A673 (cell line): Measurements from ENCODE around the gene LRCH1. TPM values are rescaled to one million over a fixed set of nuclear protein-coding genes. Genes with fewer than 3 reads are reported as not detected.
"Not testable (repeated sequence)": the region's sequence is repeated elsewhere in the genome, so short reads cannot be mapped to it uniquely, and the experiment has no call there.

Experiments used
- BruUV-seq: library from RNA; stranded (reverse); fragments of 400-500 nt; replicated peaks from 2 replicates; lab custom pipeline; 2021; lab: Mats Ljungman, UMichigan
- CTCF ChIA-PET: fragments of 300-600 bp; sonication (Branson Sonifier 250); formaldehyde crosslinking; loops from one replicate; lab custom pipeline; 2022; ENCODE audit warnings: antibody characterized with exemption; lab: Charles Lee
- POLR2A ChIA-PET: fragments of 300-600 bp; sonication (Branson Sonifier 250); formaldehyde crosslinking; loops from one replicate; lab custom pipeline; 2022; ENCODE audit warnings: antibody characterized with exemption; ENCODE audit not compliant: low non-redundant PET; lab: Charles Lee
- DNase-seq: peaks from one replicate; pipeline ENCODE4 v3.0.0-alpha.2; 2015; ENCODE audit warnings: low spot score
- H3K27ac ChIP-seq: fragments of 200-600 bp; sonication (generic); 2 replicates; pipeline ENCODE4 v1.5.1; 2016; ENCODE audit warnings: mixed run types, low read depth, mild to moderate bottlenecking, mixed read lengths, antibody characterized with exemption, low read length; ENCODE audit not compliant: poor library complexity, severe bottlenecking
- H3K27me3 ChIP-seq: fragments of 200-600 bp; sonication (generic); replicated peaks from 2 replicates; pipeline ENCODE4 v1.6.1; 2017; ENCODE audit warnings: mixed run types, low read depth, mild to moderate bottlenecking, mixed read lengths, antibody characterized with exemption, low read length; ENCODE audit not compliant: insufficient read depth, poor library complexity
- H3K36me3 ChIP-seq: fragments of 200-600 bp; sonication (generic); 2 replicates; pipeline ENCODE4 v1.6.1; 2016; ENCODE audit warnings: mixed run types, mild to moderate bottlenecking, mixed read lengths, antibody characterized with exemption, low read length; ENCODE audit not compliant: insufficient read depth, poor library complexity, severe bottlenecking
- H3K4me1 ChIP-seq: fragments of 200-600 bp; sonication (generic); 2 replicates; pipeline ENCODE4 v1.6.1; 2017; ENCODE audit warnings: mixed run types, mild to moderate bottlenecking, mixed read lengths, antibody characterized with exemption, low read length; ENCODE audit not compliant: insufficient read depth, poor library complexity, severe bottlenecking
- H3K4me3 ChIP-seq: fragments of 200-600 bp; sonication (generic); 2 replicates; pipeline ENCODE4 v1.5.1; 2016; ENCODE audit warnings: low read depth, mixed run types, mild to moderate bottlenecking, mixed read lengths, low read length; ENCODE audit not compliant: poor library complexity, severe bottlenecking
- H3K9me3 ChIP-seq: fragments of 200-600 bp; sonication (generic); 2 replicates; pipeline ENCODE4 v1.6.1; 2016; ENCODE audit warnings: mixed run types, low read depth, mild to moderate bottlenecking, mixed read lengths, antibody characterized with exemption, low read length; ENCODE audit not compliant: poor library complexity, severe bottlenecking
- CTCF ChIP-seq: fragments of 300-800, 200-600 bp; sonication (generic); conservative IDR thresholded peaks from 2 replicates; pipeline ENCODE4 v1.5.1; 2017; ENCODE audit warnings: low read depth, mild to moderate bottlenecking, antibody characterized with exemption, low read length, moderate library complexity, mixed read lengths
- EZH2 ChIP-seq: fragments of 200-600 bp; sonication (generic); IDR thresholded peaks from 2 replicates; pipeline ENCODE4 v1.6.1; 2017; ENCODE audit warnings: borderline replicate concordance, low read depth, mild to moderate bottlenecking, mixed read lengths, antibody characterized with exemption, low read length; ENCODE audit not compliant: poor library complexity, severe bottlenecking
- intact Hi-C: fragments of 100-400 bp; cut with micrococcal nuclease; formaldehyde crosslinking; loops from one replicate; pipeline ENCODE4 v1.10.0; 2022; ENCODE audit not compliant: unreplicated experiment
- total RNA-seq: library from RNA; stranded (reverse); gene quantifications from 2 replicates; pipeline ENCODE4 v1.2.3, GENCODE V29; 2021

LRCH1 gene
- total RNA-seq, 1 experiment from 2014 or later, result 25.3 TPM

GRCh38 chr13:46754812-46755211 is 201.8 kb downstream of the LRCH1 start:
- Histone ChIP-seq H3K27me3 (no peaks in the 10 kb centered on the region), H3K36me3 (peaks cover 10% of the 10 kb centered on the region), H3K4me1 (peaks cover 2% of the 10 kb centered on the region), H3K27ac (no peak overlapping the region), H3K4me3 (no peak overlapping the region), H3K9me3 (no peaks in the 10 kb centered on the region)
- intact Hi-C loops, result no loop called here
- TF ChIP-seq CTCF (no peak), EZH2 (no peak)
- CTCF ChIA-PET, result no interaction called here
- BruUV-seq, result no TSS peak
- no peak for DNase-seq
- POLR2A ChIA-PET, result no interaction called here

- H3K4me1 ChIP-seq, BruUV-seq, H3K9me3 ChIP-seq, H3K27ac ChIP-seq, intact Hi-C loops, H3K27me3 ChIP-seq, H3K36me3 ChIP-seq, DNase-seq, H3K4me3 ChIP-seq, CTCF ChIA-PET, POLR2A ChIA-PET: not testable (repeated sequence)
These were observed 202.5 kb downstream of the LRCH1 start for GRCh38 chr13:46755508-46755907.

GRCh38 chr13:46756977-46757376 is 204.0 kb downstream of the LRCH1 start:
- ChIA-PET POLR2A (no interaction called here), CTCF (no interaction called here)
- Histone ChIP-seq H3K4me1 (peaks cover 7% of the 10 kb centered on the region), H3K36me3 (no peaks in the 10 kb centered on the region), H3K27ac (no peak overlapping the region), H3K9me3 (no peaks in the 10 kb centered on the region), H3K4me3 (no peak overlapping the region), H3K27me3 (no peaks in the 10 kb centered on the region)
- DNase-seq, result no peak
- no peak for TF ChIP-seq CTCF
- TF ChIP-seq EZH2, result no peak
- intact Hi-C loops, result no loop called here
- no TSS peak for BruUV-seq

GRCh38 chr13:46757640-46758039 is 204.7 kb downstream of the LRCH1 start:
- Histone ChIP-seq H3K27me3 (no peaks in the 10 kb centered on the region), H3K4me3 (no peak overlapping the region), H3K36me3 (no peaks in the 10 kb centered on the region), H3K9me3 (no peaks in the 10 kb centered on the region), H3K27ac (no peak overlapping the region), H3K4me1 (peaks cover 7% of the 10 kb centered on the region)
- no peak for DNase-seq
- ChIA-PET POLR2A (no interaction called here), CTCF (no interaction called here)
- no TSS peak for BruUV-seq
- intact Hi-C loops, result no loop called here
- TF ChIP-seq EZH2, result no peak
- no peak for TF ChIP-seq CTCF
